NCI-H1048 (cell line): Measurements from ENCODE around the gene GTPBP1.

ENCODE experiments used
- DNase-seq: peaks from one replicate; lab custom pipeline; 2025; lab: John Stamatoyannopoulos, UW

GTPBP1 gene

GRCh38 chr22:38760477-38761201 lies 54.9 kb downstream of the GTPBP1 start:
- DNase-seq = no peak

DNA sequence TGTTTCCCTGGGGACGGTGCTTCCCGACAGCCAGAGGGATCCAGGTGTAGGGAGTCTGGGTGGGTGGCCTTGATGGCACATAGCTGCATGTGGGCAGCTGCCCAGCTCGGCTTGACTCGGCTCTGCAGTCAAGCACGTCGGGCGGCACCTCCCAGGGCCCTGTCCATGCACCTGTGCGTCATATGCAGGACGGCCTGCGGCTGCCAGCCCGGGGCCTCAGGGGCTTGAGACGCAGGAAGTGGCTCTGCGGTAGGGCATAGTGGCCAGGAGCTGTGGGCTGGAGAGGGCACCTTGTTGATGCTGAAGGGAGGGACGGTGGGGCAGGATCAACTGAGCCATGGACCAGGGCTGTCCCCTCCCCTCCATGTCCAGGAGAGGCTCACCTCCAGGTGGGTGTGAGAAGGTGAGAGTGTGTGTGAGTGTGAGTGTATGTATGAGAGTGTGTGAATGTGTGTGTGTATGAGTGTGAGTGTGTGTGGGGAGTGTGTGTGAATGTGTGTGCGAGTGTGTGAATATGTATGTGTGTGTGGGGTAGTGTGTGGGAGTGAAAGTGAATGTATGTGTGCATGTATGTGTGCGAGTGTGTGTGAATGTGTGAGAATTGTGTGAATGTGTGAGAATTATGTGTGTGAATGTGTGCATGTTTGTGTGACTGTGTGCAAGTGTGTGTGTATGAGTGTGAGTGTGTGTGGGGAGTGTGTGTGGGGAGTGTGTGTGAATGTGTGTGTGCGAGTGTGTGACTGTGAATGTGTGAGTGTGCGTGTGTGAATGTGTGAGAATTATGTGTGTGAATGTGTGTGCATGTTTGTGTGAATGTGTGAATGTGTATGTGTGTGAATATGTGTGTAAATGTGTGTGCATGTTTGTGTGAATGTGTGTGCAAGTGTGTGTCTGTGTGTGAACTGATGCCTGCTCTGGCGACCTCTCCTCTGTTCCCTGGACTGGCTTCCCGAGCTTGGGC lies 55.7 kb downstream of the GTPBP1 start:
- no peak for DNase-seq

- no peak for DNase-seq
Observed at GRCh38 chr22:38762551-38762983, 56.8 kb downstream of the GTPBP1 start.

DNA sequence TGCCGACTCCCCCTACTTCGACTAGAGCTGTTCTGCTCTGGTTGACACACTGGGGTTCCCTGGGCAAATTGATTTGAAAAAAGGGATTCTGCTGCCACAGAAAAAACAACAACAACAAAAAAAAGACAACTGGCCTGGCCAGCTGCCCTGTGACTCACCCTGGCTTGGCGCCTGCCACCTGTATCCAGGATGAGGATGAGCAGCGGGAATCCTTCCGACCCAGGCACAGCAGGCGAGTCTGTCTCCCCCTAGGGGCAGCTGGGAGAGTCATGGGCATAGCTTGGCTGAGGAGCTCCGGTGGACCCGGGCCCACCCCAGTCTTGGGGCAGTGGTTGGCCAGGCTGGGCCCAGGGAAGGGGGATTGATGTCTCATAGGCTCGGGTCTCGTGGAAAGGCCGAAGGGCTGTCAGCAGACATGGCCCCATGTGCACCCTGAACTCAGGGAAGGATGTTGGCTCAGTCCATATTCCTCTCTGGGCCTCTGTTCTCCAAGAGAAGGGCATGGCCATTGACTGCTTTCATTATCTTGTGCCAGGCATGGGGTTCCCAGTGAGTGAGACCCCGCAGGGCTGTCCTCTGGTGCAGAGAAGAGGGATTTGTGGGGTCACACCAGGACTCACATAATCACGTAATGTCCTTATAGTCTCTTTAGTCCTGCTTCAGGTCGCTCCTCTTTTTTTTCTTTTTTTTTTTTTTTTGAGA lies 60.5 kb downstream of the GTPBP1 start:
- no peak for DNase-seq

DNA sequence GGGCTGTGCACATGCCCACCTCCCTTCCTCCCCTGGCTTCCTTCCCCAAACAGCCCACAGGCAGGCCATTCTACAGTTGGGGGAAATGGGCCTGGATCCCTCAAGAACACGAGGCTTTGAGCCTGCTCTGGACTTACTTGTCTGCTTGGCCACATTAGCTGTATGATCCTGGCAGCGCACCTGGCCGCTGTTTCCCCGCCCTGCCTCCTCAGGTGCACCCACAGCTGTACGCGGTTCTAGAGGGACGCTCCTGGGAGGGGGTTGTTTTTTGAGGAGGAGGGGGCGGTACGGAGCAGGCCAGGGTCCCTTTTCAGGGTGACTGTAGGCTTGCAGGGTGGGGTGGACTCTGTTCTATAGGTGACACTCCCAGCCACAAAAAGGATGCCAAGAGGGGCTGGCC lies 61.6 kb downstream of the GTPBP1 start:
- no peak for DNase-seq

- no peak for DNase-seq
Observed at GRCh38 chr22:38768036-38768435, 62.3 kb downstream of the GTPBP1 start.

GRCh38 chr22:38770257-38770949 lies 64.7 kb downstream of the GTPBP1 start:
- no peak for DNase-seq

DNA sequence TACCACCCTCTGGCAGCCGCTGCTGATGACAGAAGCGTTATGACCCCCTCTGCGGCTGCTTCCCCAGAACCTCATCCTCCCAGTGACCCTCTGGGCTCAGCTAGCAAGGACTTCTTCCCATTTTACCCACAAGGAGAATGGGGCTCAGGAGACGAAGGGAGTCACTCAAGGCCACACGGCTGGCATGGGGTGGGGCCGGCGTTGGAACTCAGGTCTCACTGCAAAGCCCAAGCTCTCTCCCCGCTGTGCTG lies 66.8 kb downstream of the GTPBP1 start:
- DNase-seq = no peak

GRCh38 chr22:38773363-38773946 lies 67.7 kb downstream of the GTPBP1 start:
- no peak for DNase-seq

DNA sequence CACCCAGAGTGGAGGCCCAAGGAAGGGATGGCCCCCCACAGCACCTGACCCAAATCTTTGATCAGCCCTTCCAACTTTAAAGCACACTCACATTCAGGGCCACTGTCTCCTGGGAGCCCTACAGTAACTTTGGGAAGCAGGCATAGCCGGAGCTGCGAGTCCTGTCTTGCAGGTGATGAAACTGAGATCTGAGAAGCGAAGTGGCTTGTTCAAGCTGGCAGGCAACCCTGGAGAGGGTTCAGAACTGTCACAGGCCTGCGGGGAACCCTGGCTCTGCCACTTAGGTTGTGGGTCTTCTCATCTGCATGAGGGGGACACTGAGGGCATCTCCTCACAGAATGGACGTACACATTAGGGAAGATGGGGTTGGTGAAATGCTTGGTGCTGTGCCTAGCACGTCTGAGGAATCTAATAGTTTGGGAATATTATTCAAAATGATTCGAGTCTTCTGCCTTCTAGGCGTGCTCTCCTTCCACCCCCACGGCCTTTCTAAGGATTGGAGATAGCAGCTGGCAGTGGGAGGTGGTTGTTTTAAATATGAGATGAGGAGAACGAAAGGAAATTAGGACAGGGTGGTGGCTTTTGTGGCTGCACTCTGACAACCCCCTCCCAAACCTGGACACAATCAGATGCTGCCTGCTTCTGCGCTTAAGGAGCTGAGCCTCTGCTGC lies 68.9 kb downstream of the GTPBP1 start:
- DNase-seq = no peak

- DNase-seq = no peak
Observed at GRCh38 chr22:38775656-38776055, 69.9 kb downstream of the GTPBP1 start.

DNA sequence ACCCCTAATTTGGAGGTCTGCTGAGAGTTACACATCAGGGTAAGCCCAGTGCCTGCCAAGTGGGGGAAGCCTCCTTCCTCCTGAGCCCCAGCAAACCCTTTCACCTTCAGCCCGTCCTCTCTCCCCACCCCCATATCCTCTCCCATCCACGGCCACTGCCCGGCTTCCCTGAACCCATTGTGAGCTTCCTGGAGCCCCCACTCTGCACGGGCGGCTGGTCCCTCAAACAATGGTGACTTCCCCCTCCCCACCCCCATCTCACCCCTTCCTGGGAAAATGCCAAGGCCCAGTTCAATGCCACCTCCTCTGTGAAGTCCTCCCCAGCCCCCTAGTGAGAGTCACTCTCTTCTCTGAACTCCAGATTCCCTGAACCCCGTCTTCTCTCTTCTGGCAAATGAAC lies 70.3 kb downstream of the GTPBP1 start:
- no peak for DNase-seq

DNA sequence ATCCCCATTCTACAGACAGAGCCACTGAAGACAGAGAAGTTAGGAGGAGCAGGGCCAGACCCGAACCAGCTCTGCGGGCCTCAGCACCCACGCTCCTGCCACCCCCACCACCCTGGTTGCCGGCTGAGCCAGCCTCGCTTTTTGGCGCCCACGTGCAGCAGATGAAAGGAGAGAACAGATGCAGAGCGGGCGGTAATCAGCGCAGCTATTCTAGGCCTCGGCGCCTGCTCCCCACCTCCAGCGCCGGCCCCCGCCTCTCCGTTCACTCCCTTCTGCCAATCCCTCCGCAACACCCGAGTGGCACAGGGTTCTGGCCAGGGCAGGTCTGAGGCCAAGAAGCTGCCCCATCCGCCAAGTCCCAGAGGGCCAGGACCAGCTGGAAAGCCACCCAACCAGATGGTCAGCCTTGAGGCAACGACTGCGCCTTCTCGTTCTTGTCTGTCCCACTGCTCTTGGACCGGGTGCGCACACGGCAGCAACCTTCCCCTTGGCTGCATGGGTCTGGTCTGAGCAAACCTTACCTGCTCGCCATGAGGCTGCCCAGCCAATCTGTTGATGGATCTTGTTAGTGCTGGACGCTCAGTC lies 71.4 kb downstream of the GTPBP1 start:
- no peak for DNase-seq

DNA sequence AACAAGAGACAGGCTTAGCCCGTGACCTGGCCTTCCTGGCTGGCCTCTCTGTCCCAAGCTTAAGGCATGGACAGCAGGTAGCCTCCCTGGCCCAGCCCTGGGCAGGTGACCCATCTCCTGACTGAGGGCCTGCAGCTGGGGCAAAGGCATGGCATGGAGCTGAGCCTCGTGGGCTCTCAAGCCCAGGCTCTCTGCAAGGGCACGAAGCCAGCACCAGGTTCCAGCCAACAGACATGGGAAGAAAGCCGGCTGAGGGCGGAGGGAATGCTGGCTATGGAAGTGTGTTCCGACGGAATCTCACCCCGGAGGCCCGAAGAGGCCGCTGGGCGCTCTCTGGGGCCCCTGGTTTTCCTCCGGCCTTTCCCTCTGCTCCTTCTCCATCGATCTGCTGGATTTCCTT lies 75.3 kb downstream of the GTPBP1 start:
- no peak for DNase-seq

- DNase-seq = no peak
Observed at GRCh38 chr22:38782402-38783094, 76.8 kb downstream of the GTPBP1 start.
